IMR-90 (cell line): ENCODE measurements around the gene PDRG1. TPM values are rescaled to one million over a fixed set of nuclear protein-coding genes. Genes with fewer than 3 reads are reported as not detected.

ENCODE experiments used
- ATAC-seq: fragments of 200-7000 bp; cut with Tn5 transposase; 2 replicates; pipeline ENCODE4 v1.9.1; 2020; ENCODE audit warnings: low read depth, mild to moderate bottlenecking, moderate library complexity
- BruUV-seq: library from RNA; stranded (reverse); fragments of 400-500 nt; replicated peaks from 2 replicates; lab custom pipeline; 2021; lab: Mats Ljungman, UMichigan
- CTCF ChIA-PET: fragments of 300-600 bp; formaldehyde crosslinking; extraction: SDS; loops from one replicate; lab custom pipeline; 2021; ENCODE audit warnings: antibody characterized with exemption; lab: Yijun Ruan, JAX
- POLR2A ChIA-PET: fragments of 300-600 bp; sonication (Branson Sonifier 250); formaldehyde crosslinking; loops from one replicate; lab custom pipeline; 2022; ENCODE audit warnings: antibody characterized with exemption; ENCODE audit not compliant: unreplicated experiment; lab: Charles Lee
- DNase-seq: peaks from one replicate; pipeline ENCODE4 v3.0.0; 2013
- H2AFZ ChIP-seq: replicated peaks from 2 replicates; pipeline ENCODE3; 2013; ENCODE audit warnings: low read length, mild to moderate bottlenecking; ENCODE audit not compliant: poor library complexity
- H2AK5ac ChIP-seq: 2 replicates; pipeline ENCODE4 v1.6.1; 2013; ENCODE audit warnings: low read depth, low read length, inconsistent platforms
- H2AK9ac ChIP-seq: replicated peaks from 2 replicates; pipeline ENCODE3; 2013; ENCODE audit warnings: mild to moderate bottlenecking, low read depth, low read length, moderate library complexity; ENCODE audit not compliant: poor library complexity
- H2BK120ac ChIP-seq: 2 replicates; pipeline ENCODE4 v1.6.1; 2013; ENCODE audit warnings: low read depth, low read length, inconsistent platforms
- H2BK15ac ChIP-seq: 3 replicates; pipeline ENCODE4 v1.6.1; 2013; ENCODE audit warnings: low read depth, low read length, inconsistent platforms
- H2BK20ac ChIP-seq: 2 replicates; pipeline ENCODE4 v1.6.1; 2013; ENCODE audit warnings: low read depth, mild to moderate bottlenecking, inconsistent platforms, low read length, moderate library complexity
- H2BK5ac ChIP-seq: 2 replicates; pipeline ENCODE4 v1.6.1; 2013; ENCODE audit warnings: mild to moderate bottlenecking, low read depth, low read length, inconsistent platforms; ENCODE audit not compliant: poor library complexity, severe bottlenecking
- H3K14ac ChIP-seq: replicated peaks from 2 replicates; pipeline ENCODE4 v1.6.1; 2013; ENCODE audit warnings: low read depth, low read length, inconsistent platforms
- H3K18ac ChIP-seq: 2 replicates; pipeline ENCODE4 v1.6.1; 2013; ENCODE audit warnings: low read depth, low read length, control low read depth
- H3K23ac ChIP-seq: 2 replicates; pipeline ENCODE4 v1.6.1; 2013; ENCODE audit warnings: low read depth, low read length, inconsistent platforms
- H3K27ac ChIP-seq: 2 replicates; pipeline ENCODE4 v1.5.1; 2013; ENCODE audit warnings: mild to moderate bottlenecking, control low read depth, low read length; ENCODE audit not compliant: insufficient read depth
- H3K27me3 ChIP-seq: 2 replicates; pipeline ENCODE4 v1.6.1; 2013; ENCODE audit warnings: low read length; ENCODE audit not compliant: control insufficient read depth, insufficient read depth
- H3K36me3 ChIP-seq: 2 replicates; pipeline ENCODE4 v1.6.1; 2013; ENCODE audit warnings: low read length, mixed read lengths; ENCODE audit not compliant: control insufficient read depth, insufficient read depth
- H3K4ac ChIP-seq: 2 replicates; pipeline ENCODE4 v1.6.1; 2013; ENCODE audit warnings: low read depth, low read length, inconsistent platforms
- H3K4me1 ChIP-seq: 2 replicates; pipeline ENCODE4 v1.6.1; 2013; ENCODE audit warnings: low read length, mixed read lengths; ENCODE audit not compliant: control insufficient read depth, insufficient read depth
- H3K4me2 ChIP-seq: 2 replicates; pipeline ENCODE4 v1.6.1; 2013; ENCODE audit warnings: low read depth, mild to moderate bottlenecking, control low read depth, low read length, moderate library complexity
- H3K4me3 ChIP-seq: 2 replicates; pipeline ENCODE4 v1.5.1; 2013; ENCODE audit warnings: low read depth, mild to moderate bottlenecking, control low read depth, low read length, moderate library complexity; ENCODE audit not compliant: insufficient read depth
- H3K56ac ChIP-seq: 2 replicates; pipeline ENCODE4 v1.6.1; 2013; ENCODE audit warnings: low read length, inconsistent platforms; ENCODE audit not compliant: insufficient read depth; ENCODE audit errors: extremely low read depth
- H3K79me1 ChIP-seq, 2 experiments: 2 replicates each; pipeline ENCODE4 v1.6.1; 2013; ENCODE audit warnings: low read length in 2 of 2, inconsistent platforms in 1 of 2, low read depth in 1 of 2
- H3K9ac ChIP-seq: 2 replicates; pipeline ENCODE4 v1.6.1; 2013; ENCODE audit warnings: low read depth, low read length, control low read depth
- H3K9me1 ChIP-seq: 2 replicates; pipeline ENCODE4 v1.6.1; 2013; ENCODE audit warnings: low read length, inconsistent platforms; ENCODE audit not compliant: insufficient read depth
- H3K9me3 ChIP-seq: 2 replicates; pipeline ENCODE4 v1.6.1; 2013; ENCODE audit warnings: low read length; ENCODE audit not compliant: control insufficient read depth, insufficient read depth
- H4K20me1 ChIP-seq: 2 replicates; pipeline ENCODE4 v1.6.1; 2013; ENCODE audit warnings: low read length, inconsistent platforms; ENCODE audit not compliant: insufficient read depth
- H4K5ac ChIP-seq: 2 replicates; pipeline ENCODE4 v1.6.1; 2013; ENCODE audit warnings: mild to moderate bottlenecking, low read depth, low read length, control low read depth
- H4K8ac ChIP-seq, 2 experiments: 2 replicates each; pipeline ENCODE4 v1.6.1; 2013; ENCODE audit warnings: low read depth in 2 of 2, low read length in 2 of 2, control low read depth in 1 of 2, inconsistent platforms in 1 of 2
- H4K91ac ChIP-seq: 2 replicates; pipeline ENCODE4 v1.6.1; 2013; ENCODE audit warnings: low read depth, low read length, inconsistent platforms; ENCODE audit not compliant: insufficient read depth
- BHLHE40 ChIP-seq: fragments of 150-350 bp; IDR thresholded peaks from 2 replicates; pipeline ENCODE4 v1.6.1; 2016; ENCODE audit warnings: mild to moderate bottlenecking, low read depth, low read length
- CEBPB ChIP-seq: IDR thresholded peaks from 2 replicates; pipeline ENCODE4 v1.6.1; 2012; ENCODE audit warnings: low read depth, low read length, improper control_type of control experiment
- CHD1 ChIP-seq: IDR thresholded peaks from 2 replicates; pipeline ENCODE4 v1.6.1; 2012; ENCODE audit warnings: low read depth, low read length, improper control_type of control experiment
- CTCF ChIP-seq: conservative IDR thresholded peaks from 2 replicates; pipeline ENCODE4 v1.5.1; 2012; ENCODE audit warnings: mild to moderate bottlenecking, low read depth, low read length, improper control_type of control experiment
- ELK1 ChIP-seq: fragments of 150-350 bp; IDR thresholded peaks from 2 replicates; pipeline ENCODE4 v1.6.1; 2016; ENCODE audit warnings: low read depth, mild to moderate bottlenecking, low read length, moderate library complexity, borderline replicate concordance
- FOS ChIP-seq: fragments of 150-350 bp; IDR thresholded peaks from 2 replicates; pipeline ENCODE4 v1.6.1; 2016; ENCODE audit warnings: low read depth, low read length
- MAFK ChIP-seq: IDR thresholded peaks from 2 replicates; pipeline ENCODE4 v1.6.1; 2012; ENCODE audit warnings: low read depth, low read length, improper control_type of control experiment
- MAZ ChIP-seq: IDR thresholded peaks from 2 replicates; pipeline ENCODE4 v1.6.1; 2012; ENCODE audit warnings: low read depth, mild to moderate bottlenecking, low read length, improper control_type of control experiment, moderate library complexity, borderline replicate concordance
- MXI1 ChIP-seq: IDR thresholded peaks from 2 replicates; pipeline ENCODE4 v1.6.1; 2012; ENCODE audit warnings: low read depth, mild to moderate bottlenecking, low read length, moderate library complexity, borderline replicate concordance
- POLR2A ChIP-seq: IDR thresholded peaks from 2 replicates; pipeline ENCODE4 v1.6.1; 2012; ENCODE audit warnings: mild to moderate bottlenecking, low read depth, low read length
- RAD21 ChIP-seq: IDR thresholded peaks from 2 replicates; pipeline ENCODE4 v1.6.1; 2012; ENCODE audit warnings: low read length, improper control_type of control experiment
- RFX5 ChIP-seq: IDR thresholded peaks from 2 replicates; pipeline ENCODE4 v1.8.0; 2012; ENCODE audit warnings: low read depth, mild to moderate bottlenecking, low read length, moderate library complexity
- SMC3 ChIP-seq: fragments of 150-350 bp; IDR thresholded peaks from 2 replicates; pipeline ENCODE4 v1.6.1; 2016; ENCODE audit warnings: low read depth, mild to moderate bottlenecking, antibody characterized with exemption, low read length, moderate library complexity
- WGBS, 2 experiments: methylation state at CpG; one replicate each; pipeline versions ENCODE4 v1.1.5 to v1.1.7; 2013; ENCODE audit warnings: missing lambda C conversion rate in 2 of 2; ENCODE audit not compliant: insufficient read length in 1 of 2; ENCODE audit errors: extremely low coverage in 2 of 2; 5-methylcytosine and 5-hydroxymethylcytosine counted together
- dilution Hi-C: fragments of 300-500 bp; cut with HindIII; formaldehyde crosslinking; loops from one replicate; pipeline ENCODE4 v1.14.3; 2018; ENCODE audit warnings: low sequenced_read_pairs; ENCODE audit not compliant: unreplicated experiment
- in situ Hi-C: fragments of 300-500 bp; cut with MboI; formaldehyde crosslinking; loops from 3 replicates; pipeline ENCODE4 v1.14.3; 2019; ENCODE audit warnings: low sequenced_read_pairs, inconsistent platforms, mixed read lengths
- intact Hi-C: fragments of 100-400 bp; cut with micrococcal nuclease; formaldehyde crosslinking; loops from 2 replicates; pipeline ENCODE4 v1.10.0; 2022
- polyA plus RNA-seq, 3 experiments: library from polyadenylated mRNA; depleted of rRNA; stranded (reverse); fragments of >200 nt; gene quantifications; 2 replicates each; pipeline ENCODE4 v1.2.3, GENCODE V29; 2012; ENCODE audit warnings: low replicate concordance in 1 of 3
- total RNA-seq: library from RNA; depleted of rRNA; stranded (reverse); fragments of >200 nt; gene quantifications from 2 replicates; pipeline ENCODE4 v1.2.3, GENCODE V29; 2012
- TF ChIP-seq, protein P1 (sequence below): fragments of 150-350 bp; IDR thresholded peaks from 2 replicates; pipeline ENCODE4 v1.6.1; 2017; ENCODE audit warnings: mild to moderate bottlenecking, antibody characterized with exemption, low read length, low read depth

Gene PDRG1
- total and polyA plus RNA-seq, 2 of the 4 experiments (the other 2 are of a cell fraction), result 5.0 to 15.7 TPM

GRCh38 chr20:31956556-31957526 is 5.0 kb upstream of the PDRG1 start:
- intact Hi-C loops, result no loop called here
- CTCF ChIA-PET, result no interaction called here
- TF ChIP-seq MAZ (no peak), SMC3 (no peak), RFX5 (no peak), CHD1 (no peak), ELK1 (no peak), BHLHE40 (no peak), FOS (no peak), RAD21 (no peak), CTCF (no peak), MAFK (no peak), MXI1 (no peak), CEBPB (no peak), POLR2A (no peak)
- TF ChIP-seq, protein P1, sequence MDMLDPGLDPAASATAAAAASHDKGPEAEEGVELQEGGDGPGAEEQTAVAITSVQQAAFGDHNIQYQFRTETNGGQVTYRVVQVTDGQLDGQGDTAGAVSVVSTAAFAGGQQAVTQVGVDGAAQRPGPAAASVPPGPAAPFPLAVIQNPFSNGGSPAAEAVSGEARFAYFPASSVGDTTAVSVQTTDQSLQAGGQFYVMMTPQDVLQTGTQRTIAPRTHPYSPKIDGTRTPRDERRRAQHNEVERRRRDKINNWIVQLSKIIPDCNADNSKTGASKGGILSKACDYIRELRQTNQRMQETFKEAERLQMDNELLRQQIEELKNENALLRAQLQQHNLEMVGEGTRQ, result no peak

More at GRCh38 chr20:31956556-31957526, 5.0 kb upstream of the PDRG1 start:
- Histone ChIP-seq H3K79me1 (no peaks in the 10 kb centered on the region), H3K23ac (no peak overlapping the region), H3K4me3 (no peak overlapping the region), H2AK9ac (no peak overlapping the region), H3K9me3 (no peaks in the 10 kb centered on the region), H4K5ac (no peak overlapping the region), H3K27me3 (peaks cover 23% of the 10 kb centered on the region), H3K4me2 (no peak overlapping the region), H3K9me1 (no peaks in the 10 kb centered on the region), H3K27ac (no peak overlapping the region), H3K56ac (no peak overlapping the region), H3K18ac (no peak overlapping the region), H3K4me1 (no peaks in the 10 kb centered on the region), H2AK5ac (no peak overlapping the region), H3K9ac (no peak overlapping the region), H4K20me1 (no peaks in the 10 kb centered on the region), H2BK15ac (no peak overlapping the region), H3K14ac (no peak overlapping the region), H2AFZ (no peak overlapping the region), H2BK20ac (no peak overlapping the region), H3K4ac (no peak overlapping the region), H2BK120ac (no peak overlapping the region), H2BK5ac (no peak overlapping the region), H4K91ac (no peak overlapping the region), H4K8ac (no peak overlapping the region), H3K36me3 (no peaks in the 10 kb centered on the region)
- POLR2A ChIA-PET, result no interaction called here
- ATAC-seq (no peak), DNase-seq (no peak)
- in situ Hi-C loops (loop anchor here (10.0 kb wide), 2 partner anchors 102 to 132 kb away; no protein-coding TSS in a partner anchor), dilution Hi-C loops (no loop called here)
- BruUV-seq, result no TSS peak
- 0% methylated on average over 1 of the region's 11 CpGs; no CpG with 5 or more reads in 1 of the 2 experiments for WGBS, 2 experiments
